ENCODE measurements around the gene ARVCF.

GRCh38 chr22:19933341-19934241, 83.0 kb downstream of the ARVCF start:
- TF ChIP-seq CTCF (conservative IDR thresholded peaks at IDR 0.05), result no peak
- no peak for TF ChIP-seq EZH2 (IDR thresholded peaks at IDR 0.05; ENCODE audit: low read depth)
